Measurements from ENCODE around the gene PAMR1.

Gene PAMR1

GRCh38 chr11:35488117-35488516, 37.3 kb downstream of the PAMR1 start:
- H3K27me3 Mint-ChIP-seq = peaks cover 33% of the 10 kb centered on the region
- H3K27ac Mint-ChIP-seq = no peak overlapping the region
- H3K9me3 Mint-ChIP-seq = peaks cover 4% of the 10 kb centered on the region
- no peaks in the 10 kb centered on the region for H3K36me3 Mint-ChIP-seq
- no peak for ATAC-seq
- no peaks in the 10 kb centered on the region for H3K4me1 Mint-ChIP-seq
- no peak overlapping the region for H3K4me3 Mint-ChIP-seq

GRCh38 chr11:35487532-35488078, 37.8 kb downstream of the PAMR1 start:
- ATAC-seq = no peak
- H3K27me3 Mint-ChIP-seq = peaks cover 33% of the 10 kb centered on the region
- no peak overlapping the region for H3K4me3 Mint-ChIP-seq
- no peaks in the 10 kb centered on the region for H3K4me1 Mint-ChIP-seq
- peaks cover 9% of the 10 kb centered on the region for H3K9me3 Mint-ChIP-seq
- no peak overlapping the region for H3K27ac Mint-ChIP-seq
- H3K36me3 Mint-ChIP-seq = no peaks in the 10 kb centered on the region

- Mint-ChIP-seq H3K4me1 (no peaks in the 10 kb centered on the region), H3K27ac (no peak overlapping the region), H3K36me3 (no peaks in the 10 kb centered on the region), H3K9me3 (peaks cover 14% of the 10 kb centered on the region), H3K27me3 (peaks cover 40% of the 10 kb centered on the region), H3K4me3 (no peak overlapping the region)
- no peak for ATAC-seq
Measured at GRCh38 chr11:35486934-35487333, 38.5 kb downstream of the PAMR1 start.

- Mint-ChIP-seq H3K9me3 (peaks cover 14% of the 10 kb centered on the region), H3K4me3 (no peak overlapping the region), H3K36me3 (no peaks in the 10 kb centered on the region), H3K27ac (no peak overlapping the region), H3K27me3 (peaks cover 45% of the 10 kb centered on the region), H3K4me1 (no peaks in the 10 kb centered on the region)
- ATAC-seq = no peak
Measured at GRCh38 chr11:35486446-35486845, 39.0 kb downstream of the PAMR1 start.

GRCh38 chr11:35485656-35486322, 39.6 kb downstream of the PAMR1 start:
- Mint-ChIP-seq H3K36me3 (no peaks in the 10 kb centered on the region), H3K9me3 (peaks cover 14% of the 10 kb centered on the region), H3K27me3 (peaks cover 51% of the 10 kb centered on the region), H3K4me3 (no peak overlapping the region), H3K27ac (no peak overlapping the region), H3K4me1 (no peaks in the 10 kb centered on the region)
- ATAC-seq = peak; percentile 81

- Mint-ChIP-seq H3K36me3 (no peaks in the 10 kb centered on the region), H3K27ac (no peak overlapping the region), H3K27me3 (peaks cover 63% of the 10 kb centered on the region), H3K9me3 (peaks cover 14% of the 10 kb centered on the region), H3K4me1 (no peaks in the 10 kb centered on the region), H3K4me3 (no peak overlapping the region)
- ATAC-seq = no peak
Measured at GRCh38 chr11:35484435-35484834, 41.0 kb downstream of the PAMR1 start.

GRCh38 chr11:35483131-35483820, 42.1 kb downstream of the PAMR1 start:
- ATAC-seq = no peak
- Mint-ChIP-seq H3K9me3 (peaks cover 14% of the 10 kb centered on the region), H3K27ac (no peak overlapping the region), H3K36me3 (no peaks in the 10 kb centered on the region), H3K4me3 (no peak overlapping the region), H3K27me3 (peaks cover 74% of the 10 kb centered on the region), H3K4me1 (no peaks in the 10 kb centered on the region)

GRCh38 chr11:35479731-35480130, 45.7 kb downstream of the PAMR1 start:
- H3K4me1 Mint-ChIP-seq = no peaks in the 10 kb centered on the region
- peaks cover 83% of the 10 kb centered on the region for H3K27me3 Mint-ChIP-seq
- H3K4me3 Mint-ChIP-seq = no peak overlapping the region
- H3K27ac Mint-ChIP-seq = no peak overlapping the region
- peaks cover 23% of the 10 kb centered on the region for H3K9me3 Mint-ChIP-seq
- ATAC-seq = no peak
- no peaks in the 10 kb centered on the region for H3K36me3 Mint-ChIP-seq

GRCh38 chr11:35478471-35479091, 46.8 kb downstream of the PAMR1 start:
- Mint-ChIP-seq H3K4me3 (no peak overlapping the region), H3K27me3 (peaks cover 71% of the 10 kb centered on the region), H3K9me3 (peaks cover 23% of the 10 kb centered on the region), H3K27ac (no peak overlapping the region), H3K4me1 (no peaks in the 10 kb centered on the region), H3K36me3 (no peaks in the 10 kb centered on the region)
- no peak for ATAC-seq

GRCh38 chr11:35477901-35478300, 47.5 kb downstream of the PAMR1 start:
- Mint-ChIP-seq H3K27ac (no peak overlapping the region), H3K4me1 (no peaks in the 10 kb centered on the region), H3K4me3 (no peak overlapping the region), H3K9me3 (peaks cover 17% of the 10 kb centered on the region), H3K36me3 (no peaks in the 10 kb centered on the region), H3K27me3 (peaks cover 66% of the 10 kb centered on the region)
- no peak for ATAC-seq

GRCh38 chr11:35474688-35475087, 50.7 kb downstream of the PAMR1 start:
- no peak overlapping the region for H3K27ac Mint-ChIP-seq
- H3K4me1 Mint-ChIP-seq = no peaks in the 10 kb centered on the region
- no peak for ATAC-seq
- H3K27me3 Mint-ChIP-seq = peaks cover 61% of the 10 kb centered on the region
- no peak overlapping the region for H3K4me3 Mint-ChIP-seq
- H3K9me3 Mint-ChIP-seq = peaks cover 9% of the 10 kb centered on the region
- no peaks in the 10 kb centered on the region for H3K36me3 Mint-ChIP-seq

GRCh38 chr11:35473795-35474374, 51.5 kb downstream of the PAMR1 start:
- ATAC-seq = no peak
- Mint-ChIP-seq H3K4me3 (no peak overlapping the region), H3K27ac (no peak overlapping the region), H3K9me3 (peaks cover 9% of the 10 kb centered on the region), H3K27me3 (peaks cover 57% of the 10 kb centered on the region), H3K4me1 (no peaks in the 10 kb centered on the region), H3K36me3 (no peaks in the 10 kb centered on the region)

GRCh38 chr11:35470616-35471015, 54.8 kb downstream of the PAMR1 start:
- Mint-ChIP-seq H3K4me3 (no peak overlapping the region), H3K9me3 (no peaks in the 10 kb centered on the region), H3K4me1 (no peaks in the 10 kb centered on the region), H3K27me3 (peaks cover 49% of the 10 kb centered on the region), H3K27ac (no peak overlapping the region), H3K36me3 (no peaks in the 10 kb centered on the region)
- no peak for ATAC-seq

- Mint-ChIP-seq H3K36me3 (no peaks in the 10 kb centered on the region), H3K27ac (no peak overlapping the region), H3K27me3 (peaks cover 32% of the 10 kb centered on the region), H3K4me3 (no peak overlapping the region), H3K9me3 (no peaks in the 10 kb centered on the region), H3K4me1 (no peaks in the 10 kb centered on the region)
- no peak for ATAC-seq
Measured at GRCh38 chr11:35466058-35466457, 59.4 kb downstream of the PAMR1 start.

GRCh38 chr11:35464308-35464707, 61.1 kb downstream of the PAMR1 start:
- H3K27ac Mint-ChIP-seq = no peak overlapping the region
- no peaks in the 10 kb centered on the region for H3K36me3 Mint-ChIP-seq
- peaks cover 23% of the 10 kb centered on the region for H3K27me3 Mint-ChIP-seq
- no peak overlapping the region for H3K4me3 Mint-ChIP-seq
- no peaks in the 10 kb centered on the region for H3K9me3 Mint-ChIP-seq
- no peaks in the 10 kb centered on the region for H3K4me1 Mint-ChIP-seq
- ATAC-seq = no peak

Measured in stimulated activated memory B cell treated with anti-CD40 and anti-IgM and Interleukin-4, amounts not matched to agents 10 μg/mL and 1 μg/mL and 100 μg/mL, for 72 hours (primary cell).